Upper lobe of left lung (tissue), 4 donors: ENCODE measurements around the gene NPHP4.

Experiments
- CTCF ChIP-seq, 6 experiments: fragments of 450-650 bp in 4 of 6; fragments of 200-600 bp in 2 of 6; sonication (generic) in 2 of 6; IDR thresholded peaks; one replicate each; pipeline ENCODE4 v1.5.1; 2016 to 2019; ENCODE audit warnings: antibody characterized with exemption in 6 of 6
- POLR2A ChIP-seq, 4 donors: fragments of 450-650 bp; IDR thresholded peaks; one replicate each; pipeline ENCODE4 v1.5.1; 2016 to 2017; ENCODE audit warnings: antibody characterized with exemption in 4 of 4, mild to moderate bottlenecking in 2 of 4

- TF ChIP-seq CTCF (IDR thresholded peaks at IDR 0.05) (no peak), POLR2A (IDR thresholded peaks at IDR 0.05) (no peak)
Observed at GRCh38 chr1:5949085-5949760, 43.0 kb downstream of the NPHP4 start.
